Activated CD4-positive, alpha-beta T cell treated with anti-CD3 and anti-CD28 coated beads for 36 hours (primary cell): Measurements from ENCODE around the gene CEP83. TPM values are rescaled to one million over a fixed set of nuclear protein-coding genes. Genes with fewer than 3 reads are reported as not detected.
A peak's percentile ranks its signal among the peaks of the same experiment; 100 is the strongest.
"Not testable (repeated sequence)": the region's sequence is repeated elsewhere in the genome, so short reads cannot be mapped to it uniquely, and the experiment has no call there.

Source experiments
- ATAC-seq: fragments of 200-7000 bp; cut with Tn5 transposase; one replicate; pipeline ENCODE4 v1.10.0; 2021; ENCODE audit warnings: mild to moderate bottlenecking, moderate library complexity
- CTCF ChIA-PET: fragments of 350-600 bp; sonication (Branson Sonifier 250); formaldehyde crosslinking; loops from one replicate; lab custom pipeline; 2021; ENCODE audit warnings: antibody characterized with exemption; lab: Charles Lee
- POLR2A ChIA-PET: fragments of 350-600 bp; sonication (Branson Sonifier 250); formaldehyde crosslinking; loops from one replicate; lab custom pipeline; 2021; ENCODE audit warnings: antibody characterized with exemption, inconsistent platforms; lab: Charles Lee
- DNase-seq: peaks from one replicate; pipeline ENCODE4 v3.0.0-alpha.2; 2020
- H3K27ac Mint-ChIP-seq: one replicate; pipeline ENCODE4 v1.8.0; 2021; ENCODE audit warnings: mixed read lengths
- H3K27me3 Mint-ChIP-seq: one replicate; pipeline ENCODE4 v1.8.0; 2021; ENCODE audit warnings: mixed read lengths
- H3K36me3 Mint-ChIP-seq: one replicate; pipeline ENCODE4 v1.8.0; 2021; ENCODE audit warnings: low read depth, mixed read lengths
- H3K4me1 Mint-ChIP-seq: one replicate; pipeline ENCODE4 v1.8.0; 2021; ENCODE audit warnings: mixed read lengths
- H3K4me3 Mint-ChIP-seq: one replicate; pipeline ENCODE4 v1.8.0; 2021; ENCODE audit warnings: mild to moderate bottlenecking, moderate library complexity, mixed read lengths
- H3K9me3 Mint-ChIP-seq: one replicate; pipeline ENCODE4 v1.8.0; 2021; ENCODE audit warnings: low read depth, mixed read lengths
- intact Hi-C, 2 experiments: fragments of 100-400 bp; cut with DNase I in 1 of 2; cut with micrococcal nuclease in 1 of 2; formaldehyde crosslinking; loops; one replicate each; pipeline versions ENCODE4 v1.14.2 to v1.15.1; 2022 to 2024; cut with DNase I, micrococcal nuclease
- total RNA-seq, 2 experiments: library from RNA; stranded (reverse); gene quantifications; one replicate each; pipeline ENCODE4 v1.2.3, GENCODE V29; 2021

Gene CEP83
- total RNA-seq, 2 experiments from 2014 or later: 21.9 to 22.6 TPM

GRCh38 chr12:94329366-94329765 lies 130.3 kb downstream of the CEP83 start:
- intact Hi-C loops: loop anchor here (2.0 to 5.0 kb wide), 3 partner anchors 62 to 203 kb away; partner anchors contain the start of gene PLXNC1 (in 1 of the 2)
- H3K27me3 Mint-ChIP-seq: no peaks in the 10 kb centered on the region
- ATAC-seq (no peak), DNase-seq (no peak)
- POLR2A ChIA-PET: no interaction called here
- peaks cover 56% of the 10 kb centered on the region for H3K36me3 Mint-ChIP-seq
- H3K27ac Mint-ChIP-seq: no peak overlapping the region
- H3K4me1 Mint-ChIP-seq: peaks cover 19% of the 10 kb centered on the region
- H3K4me3 Mint-ChIP-seq: no peak overlapping the region
- no peaks in the 10 kb centered on the region for H3K9me3 Mint-ChIP-seq
- CTCF ChIA-PET: no interaction called here

GRCh38 chr12:94327809-94328208 lies 131.9 kb downstream of the CEP83 start:
- peaks cover 19% of the 10 kb centered on the region for H3K4me1 Mint-ChIP-seq

GRCh38 chr12:94326727-94327126 lies 132.9 kb downstream of the CEP83 start:
- ChIA-PET CTCF (interaction anchor here (1.0 to 1.4 kb wide), 2 partner anchors 64 to 193 kb away, joined by 3 read pairs; no protein-coding TSS in a partner anchor), POLR2A (interaction anchor here (0.7 kb wide), 1 partner anchor 37 kb away, joined by 3 read pairs; no protein-coding TSS in a partner anchor)
- Mint-ChIP-seq H3K27me3 (no peaks in the 10 kb centered on the region), H3K9me3 (no peaks in the 10 kb centered on the region), H3K4me3 (no peak overlapping the region), H3K27ac (no peak overlapping the region), H3K36me3 (peaks cover 72% of the 10 kb centered on the region), H3K4me1 (peaks cover 19% of the 10 kb centered on the region)
- no peak for DNase-seq
- intact Hi-C loops: loop anchor here (2.0 to 5.0 kb wide), 4 partner anchors 46 to 179 kb away; partner anchors contain the start of gene PLXNC1 (in 1 of the 2)
- peak; percentile 86 for ATAC-seq

More at GRCh38 chr12:94327809-94328208, 131.9 kb downstream of the CEP83 start:
- no peaks in the 10 kb centered on the region for H3K9me3 Mint-ChIP-seq
- ChIA-PET CTCF (interaction anchor here (1.0 to 1.4 kb wide), 2 partner anchors 65 to 194 kb away, joined by 3 read pairs; no protein-coding TSS in a partner anchor), POLR2A (no interaction called here)
- no peaks in the 10 kb centered on the region for H3K27me3 Mint-ChIP-seq
- no peak overlapping the region for H3K27ac Mint-ChIP-seq
- peaks cover 63% of the 10 kb centered on the region for H3K36me3 Mint-ChIP-seq
- DNase-seq (no peak), ATAC-seq (peak; percentile 30)
- intact Hi-C loops: loop anchor here (2.0 to 5.0 kb wide), 5 partner anchors 45 to 205 kb away; partner anchors contain the start of gene PLXNC1 (in 1 of the 2)
- no peak overlapping the region for H3K4me3 Mint-ChIP-seq

- intact Hi-C loops: loop anchor here (2.0 to 5.0 kb wide), 4 partner anchors 47 to 179 kb away; partner anchors contain the start of gene PLXNC1 (in 1 of the 2)
- CTCF ChIA-PET: interaction anchor here (1.4 kb wide), 1 partner anchor 192 kb away, joined by 3 read pairs; no protein-coding TSS in a partner anchor
- POLR2A ChIA-PET: interaction anchor here (0.7 kb wide), 1 partner anchor 37 kb away, joined by 3 read pairs; no protein-coding TSS in a partner anchor
- Mint-ChIP-seq H3K27me3 (no peaks in the 10 kb centered on the region), H3K9me3 (peaks cover 5% of the 10 kb centered on the region), H3K36me3 (peaks cover 74% of the 10 kb centered on the region), H3K27ac (no peak overlapping the region), H3K4me1 (peaks cover 19% of the 10 kb centered on the region), H3K4me3 (no peak overlapping the region)
- DNase-seq (no peak), ATAC-seq (no peak)
These were observed 133.4 kb downstream of the CEP83 start for GRCh38 chr12:94326234-94326633.

- no peak for ATAC-seq
- H3K9me3 Mint-ChIP-seq: peaks cover 35% of the 10 kb centered on the region
- intact Hi-C loops: no loop called here
- no peak overlapping the region for H3K4me3 Mint-ChIP-seq
- no peak for DNase-seq
- H3K27ac Mint-ChIP-seq: no peak overlapping the region
- H3K4me1 Mint-ChIP-seq: peaks cover 10% of the 10 kb centered on the region
- CTCF ChIA-PET: interaction anchor here (0.7 to 1.3 kb wide), 2 partner anchors 12 to 1085 kb away, joined by 3 read pairs; no protein-coding TSS in a partner anchor
- POLR2A ChIA-PET: no interaction called here
- H3K36me3 Mint-ChIP-seq: peaks cover 83% of the 10 kb centered on the region
- H3K27me3 Mint-ChIP-seq: no peaks in the 10 kb centered on the region
These were observed 137.3 kb downstream of the CEP83 start for GRCh38 chr12:94322346-94322745.

- Mint-ChIP-seq H3K27ac (no peak overlapping the region), H3K27me3 (no peaks in the 10 kb centered on the region), H3K4me3 (no peak overlapping the region), H3K9me3 (peaks cover 44% of the 10 kb centered on the region), H3K4me1 (no peaks in the 10 kb centered on the region), H3K36me3 (peaks cover 66% of the 10 kb centered on the region)
- ChIA-PET CTCF (no interaction called here), POLR2A (no interaction called here)
- intact Hi-C loops: no loop called here
- no peak for ATAC-seq
- no peak for DNase-seq
These were observed 139.6 kb downstream of the CEP83 start for GRCh38 chr12:94320109-94320508.

GRCh38 chr12:94318181-94318580 lies 141.5 kb downstream of the CEP83 start:
- H3K36me3 Mint-ChIP-seq: peaks cover 55% of the 10 kb centered on the region
- no peak for DNase-seq
- ATAC-seq: no peak
- no peaks in the 10 kb centered on the region for H3K27me3 Mint-ChIP-seq
- H3K9me3 Mint-ChIP-seq: peaks cover 48% of the 10 kb centered on the region
- ChIA-PET CTCF (no interaction called here), POLR2A (no interaction called here)
- no peak overlapping the region for H3K4me3 Mint-ChIP-seq
- no peaks in the 10 kb centered on the region for H3K4me1 Mint-ChIP-seq
- intact Hi-C loops: loop anchor here in 1 of 2 experiments (5.0 kb wide), 1 partner anchor 44 kb away; no protein-coding TSS in a partner anchor
- no peak overlapping the region for H3K27ac Mint-ChIP-seq

GRCh38 chr12:94316600-94316999 lies 143.1 kb downstream of the CEP83 start:
- H3K27me3 Mint-ChIP-seq, POLR2A ChIA-PET, H3K4me3 Mint-ChIP-seq, CTCF ChIA-PET, DNase-seq, ATAC-seq, H3K27ac Mint-ChIP-seq, H3K4me1 Mint-ChIP-seq: not testable (repeated sequence)
- Mint-ChIP-seq H3K9me3 (peaks cover 48% of the 10 kb centered on the region), H3K36me3 (peaks cover 52% of the 10 kb centered on the region)
- intact Hi-C loops: loop anchor here in 1 of 2 experiments (5.0 kb wide), 1 partner anchor 46 kb away; no protein-coding TSS in a partner anchor

- CTCF ChIA-PET: no interaction called here
These were observed 147.3 kb downstream of the CEP83 start for GRCh38 chr12:94312378-94312777.

GRCh38 chr12:94309373-94309772 lies 150.3 kb downstream of the CEP83 start:
- ChIA-PET CTCF (no interaction called here), POLR2A (no interaction called here)
- peaks cover 58% of the 10 kb centered on the region for H3K36me3 Mint-ChIP-seq
- intact Hi-C loops: loop anchor here in 1 of 2 experiments (10.0 kb wide), 1 partner anchor 165 kb away; the partner anchor contains the start of gene PLXNC1
- H3K9me3 Mint-ChIP-seq: no peaks in the 10 kb centered on the region
- no peak overlapping the region for H3K4me3 Mint-ChIP-seq
- peaks cover 30% of the 10 kb centered on the region for H3K4me1 Mint-ChIP-seq
- DNase-seq: no peak
- ATAC-seq: peak; percentile 15
- no peak overlapping the region for H3K27ac Mint-ChIP-seq
- no peaks in the 10 kb centered on the region for H3K27me3 Mint-ChIP-seq

More at GRCh38 chr12:94312378-94312777, 147.3 kb downstream of the CEP83 start:
- Mint-ChIP-seq H3K36me3 (peaks cover 38% of the 10 kb centered on the region), H3K9me3 (peaks cover 14% of the 10 kb centered on the region), H3K27ac (no peak overlapping the region), H3K27me3 (no peaks in the 10 kb centered on the region), H3K4me1 (peaks cover 6% of the 10 kb centered on the region), H3K4me3 (no peak overlapping the region)
- no peak for ATAC-seq
- intact Hi-C loops: no loop called here
- POLR2A ChIA-PET: no interaction called here
- DNase-seq: no peak

GRCh38 chr12:94308612-94309011 lies 151.1 kb downstream of the CEP83 start:
- Mint-ChIP-seq H3K36me3 (peaks cover 62% of the 10 kb centered on the region), H3K9me3 (no peaks in the 10 kb centered on the region), H3K4me1 (peaks cover 30% of the 10 kb centered on the region), H3K4me3 (no peak overlapping the region), H3K27me3 (no peaks in the 10 kb centered on the region), H3K27ac (no peak overlapping the region)
- intact Hi-C loops: loop anchor here in 1 of 2 experiments (10.0 kb wide), 1 partner anchor 164 kb away; the partner anchor contains the start of gene PLXNC1
- ATAC-seq (no peak), DNase-seq (no peak)
- ChIA-PET POLR2A (no interaction called here), CTCF (no interaction called here)
